ENCODE data around the gene ERAP2. TPM values are rescaled to one million over a fixed set of nuclear protein-coding genes. Genes with fewer than 3 reads are reported as not detected.

The ERAP2 gene
- total and polyA plus RNA-seq, 2 of the 13 experiments (the other 11 are each of a cell fraction or from before 2014, with no cell fraction given): 12.8 to 16.6 TPM

- TF ChIP-seq NCOR1 (IDR thresholded peaks at IDR 0.05; ENCODE audit: borderline replicate concordance, low read length) (no peak), ZNF33B (CRISPR knock-in tag; IDR thresholded peaks at IDR 0.05) (peak; percentile 69), MYPOP (CRISPR knock-in tag; IDR thresholded peaks at IDR 0.05) (peak; percentile 97), RFX3 (CRISPR knock-in tag; IDR thresholded peaks at IDR 0.05) (no peak), CEBPG (CRISPR knock-in tag; IDR thresholded peaks at IDR 0.05) (no peak), ZBTB43 (CRISPR knock-in tag; conservative IDR thresholded peaks at IDR 0.05) (peak; percentile 40; the same call in 1 of the 2 replicates), ZNF207 (IDR thresholded peaks at IDR 0.05; ENCODE audit: borderline replicate concordance) (no peak), ZSCAN21 (CRISPR knock-in tag; IDR thresholded peaks at IDR 0.05; ENCODE audit: borderline replicate concordance) (peak; percentile 41; the same call in 1 of the 2 replicates), JUNB (CRISPR knock-in tag; IDR thresholded peaks at IDR 0.05; ENCODE audit: borderline replicate concordance) (peak; percentile 49; the same call in 1 of the 2 replicates), ZNF430 (CRISPR knock-in tag; IDR thresholded peaks at IDR 0.05) (peak; percentile 89), MYC (CRISPR knock-in tag; IDR thresholded peaks at IDR 0.05; ENCODE audit: borderline replicate concordance) (peak; percentile 71), ATF5 (CRISPR knock-in tag; IDR thresholded peaks at IDR 0.05; ENCODE audit: low read depth) (no peak), ZNF10 (CRISPR knock-in tag; IDR thresholded peaks at IDR 0.05; ENCODE audit: borderline replicate concordance, low read depth) (no peak), ZBTB25 (CRISPR knock-in tag; IDR thresholded peaks at IDR 0.05) (no peak), POLR2A (IDR thresholded peaks at IDR 0.05; ENCODE audit: insufficient read depth in 1 of 2, low read depth in 2 of 2, low read length in 2 of 2) (peak; percentile 57 to 71), ZNF318 (CRISPR knock-in tag; IDR thresholded peaks at IDR 0.05) (no peak; the same call in 1 of the 2 replicates), DNMT3B (CRISPR knock-in tag; conservative IDR thresholded peaks at IDR 0.05) (peak; percentile 81; the same call in 1 of the 2 replicates)
Measured at GRCh38 chr5:96934708-96935558, 58.6 kb downstream of the ERAP2 start (continued).

Measured in HepG2 (cell line).